KMS-11 (cell line): ENCODE measurements around the gene PDZRN4.

Experiments
- H2AFZ ChIP-seq: fragments of 200-600 bp; sonication (generic); 2 replicates; pipeline ENCODE4 v1.6.1; 2016; ENCODE audit warnings: antibody characterized with exemption, mixed run types, low read depth
- H3K27ac ChIP-seq: fragments of 200-600 bp; sonication (generic); 2 replicates; pipeline ENCODE4 v1.6.1; 2016; ENCODE audit warnings: mild to moderate bottlenecking, mixed run types
- H3K27me3 ChIP-seq: fragments of 200-600 bp; sonication (generic); 2 replicates; pipeline ENCODE4 v1.6.1; 2017; ENCODE audit warnings: mild to moderate bottlenecking, low read depth, mixed run types, moderate library complexity; ENCODE audit not compliant: insufficient read depth
- H3K36me3 ChIP-seq: fragments of 200-600 bp; sonication (generic); 2 replicates; pipeline ENCODE4 v1.6.1; 2017; ENCODE audit warnings: mild to moderate bottlenecking, mixed run types; ENCODE audit not compliant: insufficient read depth
- H3K4me1 ChIP-seq: fragments of 200-600 bp; sonication (generic); 2 replicates; pipeline ENCODE4 v1.6.1; 2016; ENCODE audit warnings: mild to moderate bottlenecking, low read depth, mixed run types; ENCODE audit not compliant: poor library complexity, severe bottlenecking
- H3K4me2 ChIP-seq: fragments of 200-600 bp; sonication (generic); 2 replicates; pipeline ENCODE4 v1.7.0; 2016; ENCODE audit warnings: mild to moderate bottlenecking, mixed run types
- H3K4me3 ChIP-seq: fragments of 200-600 bp; sonication (generic); IDR thresholded peaks from 2 replicates; pipeline ENCODE4 v1.6.1; 2017; ENCODE audit warnings: low read depth, low read length, mixed read lengths; ENCODE audit not compliant: insufficient read depth
- H3K79me2 ChIP-seq: fragments of 200-600 bp; sonication (generic); 2 replicates; pipeline ENCODE4 v1.6.1; 2016; ENCODE audit warnings: low read depth, mixed run types; ENCODE audit not compliant: insufficient read depth
- H3K9ac ChIP-seq: fragments of 200-600 bp; sonication (generic); 2 replicates; pipeline ENCODE4 v1.6.1; 2016; ENCODE audit warnings: mild to moderate bottlenecking, mixed run types
- H4K20me1 ChIP-seq: fragments of 200-600 bp; sonication (generic); 2 replicates; pipeline ENCODE4 v1.6.1; 2016; ENCODE audit warnings: mild to moderate bottlenecking, mixed run types; ENCODE audit not compliant: insufficient read depth
- CTCF ChIP-seq: fragments of 200-600 bp; sonication (generic); conservative IDR thresholded peaks from 2 replicates; pipeline ENCODE4 v1.6.1; 2017; ENCODE audit warnings: low read depth, mild to moderate bottlenecking, antibody characterized with exemption, low read length, moderate library complexity, mixed read lengths

Gene PDZRN4

GRCh38 chr12:41507286-41507685, 319.2 kb downstream of the PDZRN4 start:
- Histone ChIP-seq H3K4me3 (no peak overlapping the region), H4K20me1 (no peaks in the 10 kb centered on the region), H3K9ac (no peak overlapping the region), H3K4me2 (no peak overlapping the region), H3K27me3 (no peaks in the 10 kb centered on the region), H3K79me2 (no peaks in the 10 kb centered on the region), H2AFZ (no peak overlapping the region), H3K4me1 (no peaks in the 10 kb centered on the region), H3K27ac (no peak overlapping the region), H3K36me3 (no peaks in the 10 kb centered on the region)
- TF ChIP-seq CTCF, result no peak

- no peaks in the 10 kb centered on the region for H3K36me3 ChIP-seq
Observed at GRCh38 chr12:41509271-41510055, 321.3 kb downstream of the PDZRN4 start.

GRCh38 chr12:41510470-41510869, 322.4 kb downstream of the PDZRN4 start:
- H3K27ac ChIP-seq, result no peak overlapping the region
- H3K9ac ChIP-seq, result no peak overlapping the region
- no peak for TF ChIP-seq CTCF
- no peaks in the 10 kb centered on the region for H3K79me2 ChIP-seq
- no peak overlapping the region for H3K4me2 ChIP-seq
- H4K20me1 ChIP-seq, result no peaks in the 10 kb centered on the region
- H3K4me3 ChIP-seq, result no peak overlapping the region
- H3K27me3 ChIP-seq, result no peaks in the 10 kb centered on the region
- H3K36me3 ChIP-seq, result no peaks in the 10 kb centered on the region
- H2AFZ ChIP-seq, result no peak overlapping the region
- no peaks in the 10 kb centered on the region for H3K4me1 ChIP-seq

More at GRCh38 chr12:41509271-41510055, 321.3 kb downstream of the PDZRN4 start:
- no peaks in the 10 kb centered on the region for H3K27me3 ChIP-seq
- no peaks in the 10 kb centered on the region for H3K4me1 ChIP-seq
- no peak overlapping the region for H3K27ac ChIP-seq
- no peaks in the 10 kb centered on the region for H4K20me1 ChIP-seq
- H3K9ac ChIP-seq, result no peak overlapping the region
- no peak for TF ChIP-seq CTCF
- no peaks in the 10 kb centered on the region for H3K79me2 ChIP-seq
- no peak overlapping the region for H2AFZ ChIP-seq
- H3K4me3 ChIP-seq, result no peak overlapping the region
- H3K4me2 ChIP-seq, result no peak overlapping the region

GRCh38 chr12:41511247-41511646, 323.1 kb downstream of the PDZRN4 start:
- H3K9ac ChIP-seq, result no peak overlapping the region

More at GRCh38 chr12:41511247-41511646, 323.1 kb downstream of the PDZRN4 start:
- Histone ChIP-seq H3K36me3 (no peaks in the 10 kb centered on the region), H3K79me2 (no peaks in the 10 kb centered on the region), H3K27ac (no peak overlapping the region), H3K4me1 (no peaks in the 10 kb centered on the region), H4K20me1 (no peaks in the 10 kb centered on the region), H3K4me3 (no peak overlapping the region), H2AFZ (no peak overlapping the region), H3K27me3 (no peaks in the 10 kb centered on the region), H3K4me2 (no peak overlapping the region)
- TF ChIP-seq CTCF, result no peak
